OCI-LY3 (cell line): ENCODE data around the gene RPL37.

ENCODE experiments used
- EZH2phosphoT487 ChIP-seq: fragments of 200-600 bp; shearing (Covaris generic); IDR thresholded peaks from 2 replicates; pipeline ENCODE4 v1.6.1; 2018; ENCODE audit warnings: antibody characterized with exemption, mixed run types, low read depth
- TF ChIP-seq, protein P1 (sequence below): fragments of 200-600, 300-600 bp; sonication (generic); IDR thresholded peaks from 2 replicates; pipeline ENCODE4 v1.5.1; 2014; ENCODE audit warnings: antibody characterized with exemption, low read length, low read depth

DNA sequence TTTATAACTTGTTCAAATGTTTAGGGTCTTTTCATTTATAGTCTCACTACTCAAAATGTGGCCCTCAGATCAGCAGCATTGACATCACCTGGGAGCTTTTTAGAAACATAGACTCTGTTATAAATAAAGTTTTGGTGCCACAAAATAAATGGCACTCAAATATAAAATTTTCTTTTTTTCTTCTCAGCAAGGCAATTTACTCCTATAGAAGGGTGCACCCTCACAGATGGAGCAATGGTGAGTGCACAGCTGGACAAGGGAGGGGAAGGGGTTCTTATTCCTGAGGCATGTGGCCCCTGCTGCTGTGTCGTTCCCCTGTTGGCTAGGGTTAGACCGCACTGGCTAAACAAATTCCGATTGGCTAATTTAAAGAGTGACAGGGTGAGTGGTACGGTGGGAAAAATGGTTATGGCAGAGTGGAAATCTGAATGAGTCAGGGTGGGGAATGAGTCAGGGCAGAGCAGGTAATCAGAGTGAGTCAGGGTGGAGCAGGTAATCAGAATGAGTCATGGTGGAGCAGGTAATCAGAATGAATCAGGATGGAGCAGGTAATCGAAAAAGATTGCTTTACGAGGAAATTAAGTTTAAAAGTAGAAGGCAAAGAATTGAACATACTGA, 42.5 kb upstream of the RPL37 start:
- TF ChIP-seq, protein P1, sequence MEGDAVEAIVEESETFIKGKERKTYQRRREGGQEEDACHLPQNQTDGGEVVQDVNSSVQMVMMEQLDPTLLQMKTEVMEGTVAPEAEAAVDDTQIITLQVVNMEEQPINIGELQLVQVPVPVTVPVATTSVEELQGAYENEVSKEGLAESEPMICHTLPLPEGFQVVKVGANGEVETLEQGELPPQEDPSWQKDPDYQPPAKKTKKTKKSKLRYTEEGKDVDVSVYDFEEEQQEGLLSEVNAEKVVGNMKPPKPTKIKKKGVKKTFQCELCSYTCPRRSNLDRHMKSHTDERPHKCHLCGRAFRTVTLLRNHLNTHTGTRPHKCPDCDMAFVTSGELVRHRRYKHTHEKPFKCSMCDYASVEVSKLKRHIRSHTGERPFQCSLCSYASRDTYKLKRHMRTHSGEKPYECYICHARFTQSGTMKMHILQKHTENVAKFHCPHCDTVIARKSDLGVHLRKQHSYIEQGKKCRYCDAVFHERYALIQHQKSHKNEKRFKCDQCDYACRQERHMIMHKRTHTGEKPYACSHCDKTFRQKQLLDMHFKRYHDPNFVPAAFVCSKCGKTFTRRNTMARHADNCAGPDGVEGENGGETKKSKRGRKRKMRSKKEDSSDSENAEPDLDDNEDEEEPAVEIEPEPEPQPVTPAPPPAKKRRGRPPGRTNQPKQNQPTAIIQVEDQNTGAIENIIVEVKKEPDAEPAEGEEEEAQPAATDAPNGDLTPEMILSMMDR: no peak
- no peak for TF ChIP-seq EZH2phosphoT487
